Body of pancreas (tissue), 4 donors: ENCODE measurements around the gene HERC2. TPM values are rescaled to one million over a fixed set of nuclear protein-coding genes. Genes with fewer than 3 reads are reported as not detected.

Experiments used
- ATAC-seq: fragments of 150-250 bp; one replicate; pipeline ENCODE4 v1.9.1; 2016
- DNase-seq, 4 donors: peaks; one replicate each; pipeline ENCODE4 v3.0.0-alpha.2; 2019
- H3K27ac ChIP-seq, 4 donors: fragments of 200-600 bp; sonication (generic); 1 replicate in 3 of 4; 2 replicates in 1 of 4; pipeline versions ENCODE4 v1.5.1 to v1.6.1; 2016 to 2019; ENCODE audit warnings: mild to moderate bottlenecking in 1 of 4, mixed read lengths in 1 of 4, moderate library complexity in 1 of 4
- H3K27me3 ChIP-seq, 2 donors: fragments of 200-600 bp; sonication (generic); one replicate each; pipeline ENCODE4 v1.6.0; 2016; ENCODE audit warnings: mild to moderate bottlenecking in 1 of 2
- H3K36me3 ChIP-seq, 2 donors: fragments of 200-600 bp; sonication (generic); replicated peaks in 1 of 2; 2 replicates each; pipeline ENCODE4 v1.5.1; 2016; ENCODE audit warnings: low read depth in 2 of 2; ENCODE audit not compliant: insufficient read depth in 1 of 2
- H3K4me1 ChIP-seq: fragments of 200-600 bp; sonication (generic); one replicate; pipeline ENCODE4 v1.6.0; 2016
- H3K4me3 ChIP-seq, 2 donors: fragments of 200-600 bp; sonication (generic); 1 replicate in 1 of 2; 2 replicates in 1 of 2; pipeline ENCODE4 v1.5.1; 2016 to 2019
- H3K9me3 ChIP-seq, 3 donors: fragments of 200-600 bp; sonication (generic); 1 replicate in 2 of 3; 2 replicates in 1 of 3; pipeline ENCODE4 v1.5.1; 2016
- CTCF ChIP-seq, 7 experiments: fragments of 450-650 bp in 4 of 7; fragments of 200-600 bp in 3 of 7; sonication (generic) in 3 of 7; IDR thresholded peaks; one replicate each; pipeline ENCODE4 v1.5.1; 2016 to 2019; ENCODE audit warnings: antibody characterized with exemption in 7 of 7
- POLR2A ChIP-seq, 3 donors: fragments of 450-650 bp; IDR thresholded peaks; one replicate each; pipeline ENCODE4 v1.6.1; 2016; ENCODE audit warnings: antibody characterized with exemption in 3 of 3, mild to moderate bottlenecking in 2 of 3
- WGBS, 2 donors: methylation state at CpG; one replicate each; pipeline ENCODE4 v1.1.5; 2017; 5-methylcytosine and 5-hydroxymethylcytosine counted together
- intact Hi-C: fragments of 100-400 bp; cut with DNase I; formaldehyde crosslinking; loops from one replicate; pipeline ENCODE4 v1.15.1; 2023
- total RNA-seq, 2 donors: library from RNA; depleted of rRNA; stranded (reverse); fragments of >200 nt; gene quantifications; one replicate each; pipeline ENCODE4 v1.1.0, GENCODE V29; 2016

The HERC2 gene
- total RNA-seq, 2 donors from 2014 or later = 36.3 to 76.5 TPM

GRCh38 chr15:28117432-28117990, 204.5 kb downstream of the HERC2 start:
- intact Hi-C loops = loop anchor here (10.0 kb wide), 1 partner anchor 1223 kb away; no protein-coding TSS in a partner anchor
- Histone ChIP-seq H3K9me3 (no peaks in the 10 kb centered on the region), H3K4me1 (no peaks in the 10 kb centered on the region), H3K27ac (no peak overlapping the region), H3K36me3 (peaks cover 0 to 19% of the 10 kb centered on the region in 2 donors), H3K27me3 (no peaks in the 10 kb centered on the region), H3K4me3 (no peak overlapping the region)
- DNase-seq (no peak), ATAC-seq (no peak)
- TF ChIP-seq CTCF (IDR thresholded peaks at IDR 0.05) (no peak), POLR2A (IDR thresholded peaks at IDR 0.05) (no peak)
- 91 to 93% methylated on average over 8 to 12 of the region's 12 CpGs for WGBS, 2 donors

DNA sequence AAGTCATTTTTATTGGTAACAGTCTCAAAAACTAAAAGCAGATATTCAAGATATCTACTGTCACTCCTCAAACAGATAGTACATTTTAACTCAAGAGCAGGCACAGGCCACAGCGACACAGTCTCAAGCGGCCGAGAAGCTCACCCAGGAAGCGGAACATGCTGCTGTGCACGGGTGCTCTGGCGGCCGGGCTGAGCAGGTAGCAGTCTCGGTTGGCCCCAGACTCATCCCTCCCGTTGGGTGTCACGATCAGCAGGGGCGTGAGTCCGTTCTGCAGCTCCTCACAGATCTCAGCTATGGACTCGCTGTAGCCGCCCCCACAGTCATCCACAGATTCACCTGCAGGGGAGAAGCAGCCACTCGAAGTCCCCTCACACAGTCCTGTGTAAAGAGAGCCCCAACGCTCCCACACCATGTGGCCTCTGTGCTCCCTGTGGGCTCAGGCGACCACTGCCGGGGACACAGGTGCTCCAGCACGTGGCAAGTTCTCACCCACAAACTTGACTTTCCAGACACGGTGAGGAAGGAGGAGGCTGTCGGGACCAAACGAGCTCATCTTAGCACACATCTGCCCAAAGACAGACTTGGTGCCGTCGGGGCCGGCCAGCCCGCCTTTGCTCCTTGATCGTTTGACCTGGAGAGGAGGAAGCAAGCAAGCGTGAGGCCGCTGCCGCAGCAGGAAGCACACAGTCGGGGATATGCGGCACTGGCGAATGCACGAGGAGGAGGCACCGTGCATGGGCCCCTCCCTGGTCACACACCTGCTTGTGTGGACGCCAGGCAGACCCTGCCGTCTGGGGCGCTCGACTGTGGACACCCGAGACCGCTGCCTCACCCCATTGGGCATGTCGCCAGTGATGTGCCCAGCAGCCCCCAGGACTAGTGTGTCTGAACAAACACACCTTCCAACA, 205.2 kb downstream of the HERC2 start:
- Histone ChIP-seq H3K4me1 (no peaks in the 10 kb centered on the region), H3K27ac (no peak overlapping the region), H3K4me3 (no peak overlapping the region), H3K27me3 (no peaks in the 10 kb centered on the region), H3K36me3 (peaks cover 0 to 23% of the 10 kb centered on the region in 2 donors), H3K9me3 (no peaks in the 10 kb centered on the region)
- intact Hi-C loops = loop anchor here (10.0 kb wide), 1 partner anchor 1222 kb away; no protein-coding TSS in a partner anchor
- no peak for ATAC-seq
- no peak for TF ChIP-seq CTCF (IDR thresholded peaks at IDR 0.05)
- TF ChIP-seq POLR2A (IDR thresholded peaks at IDR 0.05) = no peak
- no peak for DNase-seq
- 86 to 98% methylated on average over 14 to 39 of the region's 42 CpGs for WGBS, 2 donors

GRCh38 chr15:28115871-28116270, 206.1 kb downstream of the HERC2 start:
- no peak for ATAC-seq
- 84% methylated on average over 11 to 13 of the region's 13 CpGs for WGBS, 2 donors

More at GRCh38 chr15:28115871-28116270, 206.1 kb downstream of the HERC2 start:
- no peaks in the 10 kb centered on the region for H3K4me1 ChIP-seq
- H3K27me3 ChIP-seq = no peaks in the 10 kb centered on the region
- TF ChIP-seq POLR2A (IDR thresholded peaks at IDR 0.05) (no peak), CTCF (IDR thresholded peaks at IDR 0.05) (no peak)
- no peaks in the 10 kb centered on the region for H3K9me3 ChIP-seq
- intact Hi-C loops = loop anchor here (10.0 kb wide), 1 partner anchor 1221 kb away; no protein-coding TSS in a partner anchor
- H3K36me3 ChIP-seq = peaks cover 0 to 26% of the 10 kb centered on the region in 2 donors
- H3K4me3 ChIP-seq = no peak overlapping the region
- no peak for DNase-seq
- no peak overlapping the region for H3K27ac ChIP-seq
